Measurements from ENCODE around the gene SLC32A1.

SLC32A1 gene

DNA sequence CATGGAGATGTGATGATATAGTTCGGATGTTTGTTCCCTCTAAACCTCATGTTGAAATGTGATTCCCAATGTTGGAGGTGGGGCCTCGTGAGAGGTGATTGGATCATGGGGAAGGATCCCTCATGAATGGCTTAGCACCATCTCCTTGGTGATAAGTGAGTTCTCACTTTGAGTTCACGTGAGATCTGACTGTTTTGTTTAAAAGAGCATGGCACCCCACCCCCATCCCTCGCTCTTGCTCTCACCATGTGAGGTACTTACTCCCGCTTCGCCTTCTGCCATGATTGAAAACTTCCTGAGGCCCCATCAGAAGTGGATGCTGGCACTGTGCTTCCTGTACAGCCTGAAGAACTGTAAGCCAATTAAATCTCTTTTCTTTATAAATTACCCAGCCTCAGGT is 10.9 kb downstream of the SLC32A1 start:
- TF ChIP-seq, protein P1, sequence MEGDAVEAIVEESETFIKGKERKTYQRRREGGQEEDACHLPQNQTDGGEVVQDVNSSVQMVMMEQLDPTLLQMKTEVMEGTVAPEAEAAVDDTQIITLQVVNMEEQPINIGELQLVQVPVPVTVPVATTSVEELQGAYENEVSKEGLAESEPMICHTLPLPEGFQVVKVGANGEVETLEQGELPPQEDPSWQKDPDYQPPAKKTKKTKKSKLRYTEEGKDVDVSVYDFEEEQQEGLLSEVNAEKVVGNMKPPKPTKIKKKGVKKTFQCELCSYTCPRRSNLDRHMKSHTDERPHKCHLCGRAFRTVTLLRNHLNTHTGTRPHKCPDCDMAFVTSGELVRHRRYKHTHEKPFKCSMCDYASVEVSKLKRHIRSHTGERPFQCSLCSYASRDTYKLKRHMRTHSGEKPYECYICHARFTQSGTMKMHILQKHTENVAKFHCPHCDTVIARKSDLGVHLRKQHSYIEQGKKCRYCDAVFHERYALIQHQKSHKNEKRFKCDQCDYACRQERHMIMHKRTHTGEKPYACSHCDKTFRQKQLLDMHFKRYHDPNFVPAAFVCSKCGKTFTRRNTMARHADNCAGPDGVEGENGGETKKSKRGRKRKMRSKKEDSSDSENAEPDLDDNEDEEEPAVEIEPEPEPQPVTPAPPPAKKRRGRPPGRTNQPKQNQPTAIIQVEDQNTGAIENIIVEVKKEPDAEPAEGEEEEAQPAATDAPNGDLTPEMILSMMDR (IDR thresholded peaks at IDR 0.05; ENCODE audit: low read depth, low read length, missing control alignments): no peak
- DNase-seq (ENCODE audit: low read depth): no peak
- H3K4me3 ChIP-seq (ENCODE audit: low read depth, low read length): no peak overlapping the region

DNA sequence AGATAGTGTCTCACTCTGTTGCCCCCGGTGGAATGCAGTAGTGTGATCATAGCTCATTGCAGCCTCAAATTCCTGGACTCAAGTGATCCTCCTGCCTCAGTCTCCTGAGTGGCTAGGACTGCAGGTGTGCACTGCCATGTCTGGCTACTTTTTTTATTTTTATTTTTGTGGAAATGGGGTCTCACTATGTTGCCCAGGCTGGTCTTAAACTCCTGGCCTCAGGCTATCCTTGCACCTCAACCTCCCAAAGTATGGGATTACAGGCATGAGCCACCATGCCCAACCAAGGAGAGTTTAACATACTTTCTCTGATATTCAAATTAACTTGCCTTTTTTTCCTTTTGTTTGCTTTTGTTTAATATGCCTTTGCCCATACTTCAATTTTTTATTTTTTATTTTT is 13.6 kb downstream of the SLC32A1 start:
- no peak overlapping the region for H3K4me3 ChIP-seq (ENCODE audit: low read depth, low read length)
- TF ChIP-seq, protein P1 (IDR thresholded peaks at IDR 0.05; ENCODE audit: low read depth, low read length, missing control alignments): no peak
- DNase-seq (ENCODE audit: low read depth): no peak

DNA sequence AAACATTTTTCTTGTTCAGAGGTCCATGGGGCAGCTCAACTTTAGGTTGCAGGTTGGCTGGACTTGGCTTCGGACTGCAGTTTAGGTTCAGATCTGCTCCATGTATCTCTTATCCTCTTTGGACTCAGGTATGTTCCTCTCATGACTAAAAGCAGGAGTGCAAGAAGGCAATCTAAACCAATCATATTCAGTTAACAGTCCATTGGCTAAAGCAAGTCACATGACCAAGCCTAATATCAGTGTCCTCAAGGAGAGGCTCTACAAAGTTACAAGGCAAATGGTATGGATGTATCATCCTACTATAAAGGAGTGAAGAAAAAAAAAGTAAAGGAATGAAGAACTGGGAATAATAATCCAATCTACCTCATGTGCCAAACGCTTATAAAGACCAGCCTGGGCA is 21.5 kb downstream of the SLC32A1 start:
- DNase-seq (ENCODE audit: low read depth): no peak
- H3K4me3 ChIP-seq (ENCODE audit: low read depth, low read length): no peak overlapping the region
- TF ChIP-seq, protein P1 (IDR thresholded peaks at IDR 0.05; ENCODE audit: low read depth, low read length, missing control alignments): no peak

DNA sequence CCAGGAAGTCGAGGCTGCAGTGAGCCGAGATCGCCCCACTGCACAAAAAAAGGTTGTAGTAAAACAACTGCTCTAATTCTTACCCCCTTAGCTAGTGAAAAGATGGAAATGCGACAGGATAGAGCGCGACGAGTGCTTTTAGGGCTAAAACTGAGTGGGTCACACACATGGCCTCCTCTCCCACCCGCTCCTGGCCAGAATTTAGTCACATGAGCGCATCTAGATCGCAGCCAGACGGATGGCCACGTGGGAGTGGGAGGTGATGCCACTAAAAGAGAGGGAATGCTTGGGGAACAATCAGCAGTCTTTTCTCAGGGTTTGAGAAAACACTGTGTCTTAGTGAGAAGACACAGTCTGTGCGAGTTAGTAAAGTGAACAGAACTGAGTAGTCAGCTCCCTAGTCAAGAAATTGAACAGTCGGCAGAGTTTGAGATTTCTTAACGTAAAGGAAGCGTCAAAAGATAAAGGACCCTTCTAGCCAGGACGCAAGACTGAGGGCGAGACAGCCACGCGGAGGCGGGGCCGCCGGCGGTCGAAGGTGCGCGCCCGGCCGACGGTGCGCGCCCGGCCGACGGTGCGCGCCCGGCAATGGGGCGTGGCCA is 23.3 kb downstream of the SLC32A1 start:
- TF ChIP-seq, protein P1 (IDR thresholded peaks at IDR 0.05; ENCODE audit: low read depth, low read length, missing control alignments): no peak
- peak overlapping the region; percentile 29 for H3K4me3 ChIP-seq (ENCODE audit: low read depth, low read length)

DNA sequence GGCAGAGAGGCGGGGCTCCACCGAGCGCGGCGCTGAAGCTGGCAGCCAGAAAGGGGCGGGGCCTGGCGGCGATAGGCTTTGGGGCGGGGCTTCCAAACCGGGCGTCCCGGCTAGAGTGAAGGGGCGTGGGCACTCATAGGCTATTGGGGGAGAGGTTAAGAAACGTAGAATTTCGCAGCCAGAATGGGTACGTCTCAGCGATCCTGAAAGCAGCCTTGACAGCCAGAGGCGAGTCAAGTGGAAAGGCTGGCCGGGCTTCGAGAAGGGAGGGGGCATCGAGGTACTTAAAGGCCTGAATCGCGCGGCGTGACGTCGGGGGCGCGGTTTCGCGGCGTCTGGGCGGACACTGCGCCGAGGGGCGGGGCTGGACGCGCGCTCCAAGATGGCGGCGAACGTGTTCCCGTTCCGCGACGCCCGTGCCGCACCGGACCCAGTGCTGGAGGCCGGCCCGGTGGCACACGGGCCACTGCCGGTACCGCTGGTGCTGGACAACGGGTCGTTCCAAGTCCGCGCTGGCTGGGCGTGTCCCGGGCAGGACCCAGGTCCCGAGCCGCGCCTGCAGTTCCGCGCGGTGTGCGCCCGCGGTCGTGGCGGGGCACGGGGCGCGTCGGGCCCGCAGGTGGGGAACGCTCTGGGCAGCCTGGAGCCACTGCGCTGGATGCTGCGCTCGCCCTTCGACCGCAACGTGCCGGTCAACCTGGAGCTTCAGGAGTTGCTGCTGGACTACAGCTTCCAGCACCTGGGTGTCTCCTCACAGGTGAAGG is 24.0 kb downstream of the SLC32A1 start, which contains the start of gene ACTR5:
Gene ACTR5 (plus strand): TSS at position 364 of the 764 bp plus-strand sequence. CDS start 19 bp downstream, at position 383.
- TF ChIP-seq, protein P1 (IDR thresholded peaks at IDR 0.05; ENCODE audit: low read depth, low read length, missing control alignments): no peak
- peak; percentile 55 for DNase-seq (ENCODE audit: low read depth)
- peak within 1 kb of the TSS; percentile 75 for H3K4me3 ChIP-seq (ENCODE audit: low read depth, low read length)

More for the DNA sequence above, 23.3 kb downstream of the SLC32A1 start:
- no peak for DNase-seq (ENCODE audit: low read depth)

DNA sequence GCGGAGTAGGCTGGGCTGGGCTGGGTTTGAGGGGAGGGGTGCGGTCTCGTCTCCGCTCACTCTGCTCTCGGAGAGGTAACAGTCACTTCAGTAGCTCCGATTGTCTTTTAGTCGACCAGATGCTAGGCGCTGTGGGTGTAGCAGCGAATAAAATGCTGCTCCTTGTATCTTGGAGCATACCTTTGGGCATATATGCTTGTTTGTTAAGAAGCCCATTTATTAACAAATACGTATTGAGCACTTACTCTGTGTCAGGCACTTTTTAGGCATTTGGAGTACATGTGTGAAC is 24.5 kb downstream of the SLC32A1 start:
- DNase-seq (ENCODE audit: low read depth): no peak
- TF ChIP-seq, protein P1 (IDR thresholded peaks at IDR 0.05; ENCODE audit: low read depth, low read length, missing control alignments): no peak
- peak overlapping the region; percentile 75 for H3K4me3 ChIP-seq (ENCODE audit: low read depth, low read length)
